Activated CD4-positive, alpha-beta T cell treated with anti-CD3 and anti-CD28 coated beads for 24 hours (primary cell): ENCODE data around the gene SPTLC1.
A peak's percentile ranks its signal among the peaks of the same experiment; 100 is the strongest.
"Not testable (repeated sequence)": the region's sequence is repeated elsewhere in the genome, so short reads cannot be mapped to it uniquely, and the experiment has no call there.

Experiments used
- DNase-seq, 2 donors: peaks; one replicate each; pipeline ENCODE4 v3.0.0-alpha.2; 2020; ENCODE audit warnings: low read depth in 2 of 2

SPTLC1 gene

DNA sequence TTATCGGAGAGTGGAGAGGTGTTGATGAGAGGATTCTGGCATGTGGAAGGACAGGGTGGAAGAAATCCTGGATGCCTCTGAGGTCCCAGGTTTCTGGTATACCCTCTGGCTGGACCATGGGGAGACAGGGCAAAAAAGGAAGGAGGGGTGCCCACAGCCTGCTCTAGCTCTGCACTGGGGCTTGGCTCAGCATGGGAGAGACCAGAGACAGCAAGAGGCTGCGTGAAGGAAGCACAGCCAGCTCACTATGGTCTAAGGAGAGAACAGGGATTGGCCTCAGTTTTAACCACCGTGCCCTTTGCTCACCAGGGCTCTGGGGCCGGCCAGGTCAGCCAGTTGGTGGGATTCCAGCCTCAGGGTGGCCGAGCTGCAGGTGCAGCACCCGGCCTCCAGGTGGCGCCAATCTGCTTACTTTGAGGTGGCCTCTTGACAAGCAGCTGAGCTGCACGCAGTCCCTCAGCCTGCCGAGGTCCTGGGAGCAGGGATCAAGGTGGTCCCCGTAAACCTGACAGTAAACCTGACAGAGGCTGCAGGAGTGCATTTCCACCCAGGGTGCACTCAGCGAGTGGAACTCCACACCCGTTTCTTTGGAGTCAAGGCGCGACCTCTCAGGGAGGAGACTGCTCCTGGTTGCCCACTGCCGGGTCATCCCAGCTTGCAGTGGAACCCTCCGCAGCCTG, 25.0 kb upstream of the SPTLC1 start:
- peak; percentile 53 to 63 for DNase-seq

DNA sequence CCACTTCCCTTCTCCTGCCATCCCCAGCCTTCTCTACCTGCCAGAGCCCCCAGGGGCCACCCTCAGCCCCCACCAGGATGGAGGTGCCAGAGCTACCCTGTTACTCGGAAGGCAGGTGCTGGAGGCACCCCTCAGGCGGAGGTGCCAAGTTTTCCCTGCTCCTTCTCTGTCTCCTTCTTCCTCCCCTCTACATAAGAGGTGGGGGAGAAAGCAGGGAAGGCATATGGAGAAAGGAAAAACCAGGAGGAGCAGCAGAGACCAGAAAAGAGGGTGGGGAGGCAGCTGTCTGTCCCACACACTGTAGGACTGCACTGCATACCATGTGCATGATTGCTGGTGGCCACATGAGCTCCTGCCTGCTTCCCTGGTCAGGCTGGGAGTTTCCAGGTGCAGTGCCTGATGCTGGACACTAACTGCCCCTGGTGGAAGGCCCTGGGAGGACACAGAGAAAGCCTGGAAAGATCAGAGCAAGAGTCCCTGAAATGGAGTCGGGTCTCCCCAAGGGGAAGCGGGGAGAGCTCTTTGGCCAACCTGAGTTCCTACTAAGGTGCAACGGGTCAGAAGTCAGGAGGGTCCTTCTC, 23.8 kb upstream of the SPTLC1 start:
- not testable (repeated sequence) for DNase-seq

DNA sequence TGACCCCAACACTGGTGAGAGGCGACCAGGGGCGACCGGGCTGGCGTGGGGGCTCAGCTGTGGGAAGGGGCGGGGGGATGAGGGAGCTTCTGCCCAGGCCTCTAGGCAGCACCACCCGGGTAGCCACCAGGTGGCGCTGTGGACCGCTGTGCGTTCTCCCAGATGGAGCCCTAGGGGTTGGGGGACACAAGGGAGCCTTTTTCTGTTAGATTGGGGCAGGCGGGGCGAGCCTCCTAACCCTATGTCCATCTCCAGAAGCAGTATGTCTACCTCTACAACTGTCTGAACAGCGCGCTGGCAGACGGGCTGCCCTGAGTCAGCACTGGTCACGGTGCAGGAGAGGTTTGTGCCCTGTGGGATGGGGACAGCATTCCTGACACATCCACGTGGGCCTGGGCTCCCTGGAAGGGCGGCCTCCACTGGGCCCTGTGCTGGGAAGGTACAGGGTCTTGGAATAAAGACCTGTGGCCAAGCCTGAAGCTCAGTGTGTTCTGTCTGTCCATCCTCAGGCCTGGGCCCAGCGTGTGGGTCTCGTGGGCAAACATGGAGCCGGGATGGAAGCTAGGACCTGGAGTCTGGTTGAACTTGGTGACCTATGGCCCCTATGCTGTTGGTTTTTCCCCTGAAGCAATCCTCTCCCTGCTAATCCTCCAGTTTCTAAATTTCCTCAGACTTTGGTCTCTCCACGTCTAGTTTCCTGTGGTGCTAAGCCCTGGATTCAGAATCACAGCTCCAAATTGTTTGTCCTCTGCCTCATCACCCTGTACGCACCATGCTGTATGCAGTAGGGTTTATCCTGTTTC, 23.1 kb upstream of the SPTLC1 start:
- DNase-seq, result peak; percentile 55 to 72

DNA sequence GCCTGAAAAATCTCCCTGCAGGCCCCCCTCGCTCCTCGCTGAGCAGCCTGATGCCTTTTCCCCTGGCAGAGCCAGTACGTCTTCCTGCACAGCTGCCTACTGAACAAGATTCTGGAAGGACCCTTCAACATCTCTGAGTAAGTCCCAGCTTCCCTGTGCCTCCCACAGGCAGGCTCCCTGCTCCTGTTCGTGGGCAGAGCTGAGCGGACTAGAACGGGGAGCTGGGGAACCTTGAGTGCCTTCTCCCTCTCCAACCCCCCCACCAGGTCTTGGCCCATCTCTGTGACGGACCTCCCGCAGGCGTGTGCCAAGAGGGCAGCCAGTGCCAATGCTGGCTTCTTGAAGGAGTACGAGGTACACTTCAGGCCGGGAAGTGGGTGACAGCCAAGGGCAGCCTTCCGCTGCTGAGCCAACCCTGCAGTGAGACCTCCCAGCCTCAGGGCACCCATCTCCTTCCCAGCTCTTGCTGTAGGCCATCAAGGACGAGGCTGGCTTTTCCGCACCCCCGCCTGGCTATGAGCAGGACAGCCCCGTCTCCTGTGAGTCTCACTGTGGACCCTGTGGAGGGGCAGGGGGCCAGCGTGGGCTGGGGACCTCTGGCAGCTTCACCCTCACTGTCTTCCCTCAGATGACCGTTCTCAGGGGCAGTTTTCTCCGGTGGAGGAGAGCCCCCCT, 21.1 kb upstream of the SPTLC1 start:
- DNase-seq, result no peak

DNA sequence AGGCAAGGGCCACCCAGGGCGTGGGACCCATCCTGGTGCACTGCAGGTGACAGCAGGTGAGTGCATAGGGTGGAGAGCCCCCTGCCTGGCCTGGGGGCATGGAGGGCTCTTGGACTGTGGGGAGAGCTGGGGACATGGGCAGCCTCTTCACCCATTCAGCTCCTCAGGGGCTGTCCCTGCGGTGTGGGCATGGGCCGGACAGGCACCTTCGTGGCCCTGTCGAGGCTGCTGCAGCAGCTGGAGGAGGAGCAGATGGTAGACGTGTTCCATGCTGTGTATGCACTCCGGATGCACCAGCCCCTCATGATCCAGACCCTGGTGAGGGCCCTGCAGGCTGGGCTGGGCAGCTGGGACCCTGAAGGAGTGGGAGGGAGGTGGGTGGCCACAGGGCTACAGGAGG, 20.4 kb upstream of the SPTLC1 start:
- no peak for DNase-seq

DNA sequence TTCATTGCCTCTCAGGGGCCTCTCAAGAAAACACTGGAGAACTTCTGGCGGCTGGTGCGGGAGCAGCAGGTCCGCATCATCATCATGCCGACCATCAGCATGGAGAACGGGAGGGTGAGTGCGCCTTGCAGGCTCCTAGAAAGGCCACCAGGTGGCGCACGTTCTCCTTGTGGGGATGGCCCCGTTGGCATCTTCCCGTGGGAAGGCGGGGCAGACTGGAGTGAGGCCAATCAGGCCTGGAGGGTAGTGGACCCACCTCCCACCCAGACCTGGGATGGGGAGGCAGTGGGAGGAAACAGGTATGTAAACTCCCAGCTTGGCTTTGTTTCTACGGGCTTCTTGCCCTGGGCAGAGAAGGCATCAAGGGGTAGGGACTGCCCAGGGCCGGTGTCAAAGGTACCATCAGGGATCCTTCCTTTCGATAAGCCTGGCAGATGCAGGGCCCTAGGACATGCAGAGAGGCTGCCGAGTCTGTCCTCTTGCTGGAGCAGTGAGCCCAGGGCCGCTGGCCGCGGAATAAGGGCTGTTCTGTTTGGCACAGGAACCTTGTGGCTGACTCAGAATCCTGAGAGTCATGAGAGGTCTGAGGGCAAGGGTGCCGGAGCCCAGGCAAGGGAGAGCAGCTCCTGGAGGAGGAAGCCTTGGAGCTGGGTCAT, 18.9 kb upstream of the SPTLC1 start:
- peak; percentile 63 to 77 for DNase-seq

DNA sequence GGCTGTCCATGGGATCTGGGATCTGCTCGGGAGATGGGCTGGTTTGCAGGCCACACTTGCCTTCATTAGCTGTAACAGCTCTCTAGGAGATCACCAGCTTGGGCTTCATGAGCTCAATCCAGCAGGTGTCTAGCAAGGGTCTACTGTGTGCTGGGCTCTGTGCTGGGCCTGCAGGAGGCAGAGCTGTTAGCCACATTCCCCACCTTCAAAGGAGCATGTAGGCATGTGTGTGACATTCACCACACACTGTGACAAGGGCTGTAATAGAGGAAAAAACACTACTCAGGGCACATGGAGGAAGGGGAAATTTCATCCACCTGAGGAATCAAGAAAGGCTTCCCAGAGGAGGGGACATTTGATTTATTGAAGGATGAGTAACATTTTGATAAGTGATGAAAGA, 17.7 kb upstream of the SPTLC1 start:
- not testable (repeated sequence) for DNase-seq

DNA sequence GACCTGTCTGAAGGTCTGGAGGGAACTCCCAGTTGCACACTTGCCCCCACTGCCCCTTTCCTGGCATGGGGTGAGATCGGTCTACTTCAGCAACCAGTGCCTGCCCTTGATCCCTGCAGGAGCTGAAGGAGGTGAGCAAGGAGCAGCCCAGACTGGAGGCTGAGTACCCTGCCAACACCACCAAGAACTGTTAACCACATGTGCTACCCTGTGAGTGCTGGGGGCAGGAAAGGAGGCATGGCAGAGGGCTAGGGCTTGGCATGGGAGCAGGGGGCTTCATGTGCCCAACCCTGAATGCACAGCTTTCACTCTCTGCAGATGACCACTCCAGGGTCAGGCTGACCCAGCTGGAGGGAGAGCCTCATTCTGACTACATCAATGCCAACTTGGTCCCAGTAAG, 17.3 kb upstream of the SPTLC1 start:
- no peak for DNase-seq

DNA sequence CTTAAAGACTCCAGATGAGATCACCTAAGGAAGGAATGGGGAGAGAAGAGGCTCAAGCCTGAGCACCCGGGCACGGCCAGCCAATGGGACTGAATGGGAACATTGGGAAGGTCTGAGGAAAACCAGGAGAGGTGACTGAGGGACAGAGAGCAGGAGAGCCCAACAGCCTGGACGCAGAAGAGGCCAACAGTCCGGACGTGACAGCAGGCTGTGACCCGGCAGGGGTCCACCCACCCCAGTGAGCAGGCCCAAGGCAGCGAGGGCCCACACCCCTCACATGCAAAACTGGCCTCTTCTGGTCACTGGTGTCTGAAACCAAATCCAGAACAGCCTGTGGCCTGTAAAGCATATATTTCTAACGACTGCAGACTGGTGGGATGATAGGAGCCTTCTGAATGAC, 7.6 kb upstream of the SPTLC1 start:
- DNase-seq, result no peak

DNA sequence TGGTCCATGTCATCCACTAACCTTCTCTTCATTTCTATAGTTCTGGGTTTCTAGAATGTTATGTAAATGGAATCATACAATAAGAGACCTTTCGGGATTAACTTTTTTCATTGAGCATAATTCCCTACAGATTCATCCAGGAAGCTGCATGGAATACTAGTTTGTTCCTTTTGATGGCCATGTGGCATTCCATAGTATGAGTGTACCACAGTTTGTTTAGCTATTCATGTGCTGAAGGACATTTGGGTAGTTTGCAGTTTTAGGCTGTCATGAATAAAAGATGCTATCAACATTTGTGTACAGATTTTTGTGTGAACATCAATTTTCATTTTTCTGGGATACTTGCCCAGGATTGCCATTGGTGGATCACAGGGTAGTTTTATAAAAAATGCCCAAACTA, 6.8 kb upstream of the SPTLC1 start:
- no peak for DNase-seq

DNA sequence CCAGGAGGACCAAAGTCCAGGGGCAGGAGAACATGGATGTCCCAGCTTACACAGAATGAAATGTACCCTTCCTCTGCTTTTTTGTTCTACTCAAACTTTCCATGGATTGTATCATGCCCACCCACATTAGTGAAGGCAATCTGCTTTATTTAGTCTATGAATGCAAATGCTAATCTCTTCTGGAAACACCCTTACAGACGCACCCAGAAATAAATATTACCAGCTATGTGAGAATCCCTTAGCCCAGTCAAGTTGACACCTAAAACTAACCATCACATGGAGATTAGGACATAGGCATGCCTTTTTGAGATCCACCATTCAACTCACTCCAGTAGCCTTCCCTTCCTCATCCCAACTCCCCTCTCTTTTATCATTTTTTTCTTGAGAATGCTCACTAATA, 6.1 kb upstream of the SPTLC1 start:
- no peak for DNase-seq

DNA sequence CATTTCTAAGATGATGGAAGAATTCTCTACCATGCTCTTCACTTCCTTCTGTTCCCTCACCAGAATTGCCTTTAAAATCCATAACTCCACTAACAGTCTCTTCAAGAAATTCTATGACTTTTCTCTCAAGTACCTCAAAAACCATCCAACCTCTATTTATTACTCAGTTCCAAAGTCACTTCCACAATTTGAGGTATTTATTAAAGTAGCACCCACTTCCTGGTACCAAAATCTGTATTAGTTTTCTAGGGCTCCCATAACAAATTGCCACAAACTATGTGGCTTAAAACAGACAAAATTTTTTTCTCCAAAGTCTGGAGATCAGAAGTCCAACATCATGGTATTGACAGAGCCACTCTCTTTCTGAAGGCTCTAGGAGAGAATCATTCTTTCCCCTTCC, 4.9 kb upstream of the SPTLC1 start:
- DNase-seq, result no peak

DNA sequence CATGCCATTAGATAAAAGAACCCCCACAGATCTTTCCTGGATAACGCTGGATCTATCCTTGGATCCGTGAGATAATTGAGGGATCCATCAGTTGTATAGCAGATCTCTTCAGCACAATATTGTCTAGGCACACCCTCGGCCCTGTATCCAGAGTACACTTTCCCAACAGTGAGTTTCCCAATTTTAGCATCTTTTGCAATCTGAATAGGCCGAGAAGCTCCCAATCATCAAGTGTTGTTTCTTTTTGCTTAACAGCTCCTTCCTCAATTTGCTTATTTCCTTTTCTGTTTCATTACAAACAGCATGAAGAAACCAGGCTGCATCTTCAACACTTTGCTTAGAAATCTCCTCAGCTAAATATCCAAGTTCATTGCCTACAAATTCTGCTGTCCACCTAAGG, 4.4 kb upstream of the SPTLC1 start:
- no peak for DNase-seq

DNA sequence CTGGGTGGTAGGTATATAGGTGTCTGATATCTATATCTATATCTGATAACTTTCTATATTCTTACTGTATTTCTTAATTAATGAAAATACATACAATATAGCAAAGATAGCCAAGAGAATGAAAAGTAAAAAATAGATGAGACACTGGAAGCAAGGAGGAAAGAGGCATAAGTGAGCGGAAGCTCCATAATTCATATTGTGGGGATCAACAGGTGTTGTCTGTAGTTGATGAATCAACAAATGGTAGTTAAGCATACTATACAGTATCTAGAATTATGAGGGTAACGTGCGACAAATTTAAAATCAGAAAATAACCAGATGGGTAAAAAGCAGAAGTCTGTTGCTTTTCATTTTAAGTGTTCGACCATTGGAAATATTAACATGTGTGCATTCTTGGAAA, 7.1 kb downstream of the SPTLC1 start:
- no peak for DNase-seq

DNA sequence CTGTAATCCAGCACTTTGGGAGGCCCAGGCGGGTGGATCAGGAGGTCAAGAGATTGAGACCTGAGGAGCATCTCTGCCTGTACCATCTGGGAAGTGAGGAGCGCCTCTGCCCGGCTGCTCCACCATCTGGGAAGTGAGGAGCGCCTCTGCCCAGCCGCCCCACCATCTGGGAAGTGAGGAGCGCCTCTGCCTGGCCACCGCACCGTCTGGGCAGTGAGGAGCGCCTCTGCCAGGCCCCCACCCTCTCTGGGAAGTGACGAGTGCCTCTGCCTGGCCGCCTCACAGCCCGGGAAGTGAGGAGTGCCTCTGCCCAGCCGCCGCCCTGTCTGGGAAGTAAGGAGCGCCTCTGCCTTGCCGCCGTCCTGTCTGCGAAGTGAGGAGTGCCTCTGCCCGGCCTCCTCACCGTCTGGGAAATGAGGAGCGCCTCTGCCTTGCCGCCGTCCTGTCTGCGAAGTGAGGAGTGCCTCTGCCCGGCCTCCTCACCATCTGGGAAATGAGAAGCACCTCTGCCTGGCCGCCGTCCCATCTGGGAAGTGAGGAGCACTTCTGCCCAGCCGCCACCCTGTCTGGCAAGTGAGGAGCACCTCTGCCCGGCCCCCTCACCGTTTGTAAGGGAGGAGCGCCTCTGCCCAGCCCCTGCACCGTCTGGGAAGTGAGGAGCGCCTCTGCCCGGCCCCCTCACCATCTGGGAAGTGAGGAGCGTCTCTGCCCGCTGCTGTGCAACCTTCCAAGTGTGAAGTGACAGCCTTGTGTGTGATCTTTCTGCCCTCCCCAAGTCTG, 9.6 kb downstream of the SPTLC1 start:
- not testable (repeated sequence) for DNase-seq

DNA sequence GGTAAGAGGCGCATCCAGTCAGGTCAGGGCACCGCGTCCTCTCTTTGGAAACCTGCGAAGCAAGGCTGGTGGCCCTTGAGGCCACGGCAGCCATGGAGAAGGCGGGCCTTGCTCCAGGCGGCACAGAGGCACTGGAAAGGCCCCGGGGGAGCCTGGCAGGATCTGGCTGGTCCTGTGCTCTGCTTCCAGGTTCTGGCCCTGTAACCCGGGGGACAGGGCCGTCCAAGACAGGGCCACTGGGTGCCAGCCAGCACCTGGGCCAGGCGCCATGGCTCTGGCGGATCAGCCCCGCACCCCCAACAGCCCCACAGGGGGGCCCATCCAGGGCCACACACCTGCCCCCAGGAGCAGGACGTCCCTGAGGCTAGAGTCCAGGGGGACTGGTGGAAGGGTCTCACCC, 11.6 kb downstream of the SPTLC1 start:
- not testable (repeated sequence) for DNase-seq

DNA sequence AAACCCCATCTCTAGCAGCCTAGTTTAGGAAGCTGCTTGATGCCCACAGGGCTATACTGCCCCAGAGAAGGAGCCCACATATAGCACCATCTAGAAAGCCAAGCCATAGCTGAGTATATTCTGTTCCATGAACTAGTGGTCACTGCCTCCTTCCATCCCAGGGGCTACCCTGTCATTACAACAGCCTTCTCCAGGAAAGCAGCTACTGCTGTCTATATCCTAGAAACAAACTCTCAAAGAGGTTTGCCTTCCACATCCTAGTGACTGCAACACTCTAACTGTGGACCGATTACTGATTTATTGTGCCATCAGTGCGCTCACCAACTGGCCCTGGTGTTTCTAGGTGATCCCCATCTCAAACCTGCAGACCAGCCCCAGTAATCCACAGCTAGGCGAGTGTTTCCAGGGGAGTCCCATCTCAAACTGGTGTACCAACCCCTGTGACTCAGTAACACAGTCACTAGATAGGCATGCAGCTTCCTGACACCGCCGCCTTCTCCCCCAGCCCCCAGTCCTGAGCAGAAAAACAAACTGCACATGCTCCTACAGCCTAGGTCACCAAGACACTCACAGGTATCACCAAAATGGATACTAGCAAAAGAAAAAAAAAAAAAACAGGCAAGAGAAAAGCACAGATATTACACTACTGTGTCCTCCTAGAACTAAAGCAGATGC, 14.8 kb downstream of the SPTLC1 start:
- DNase-seq, result no peak

DNA sequence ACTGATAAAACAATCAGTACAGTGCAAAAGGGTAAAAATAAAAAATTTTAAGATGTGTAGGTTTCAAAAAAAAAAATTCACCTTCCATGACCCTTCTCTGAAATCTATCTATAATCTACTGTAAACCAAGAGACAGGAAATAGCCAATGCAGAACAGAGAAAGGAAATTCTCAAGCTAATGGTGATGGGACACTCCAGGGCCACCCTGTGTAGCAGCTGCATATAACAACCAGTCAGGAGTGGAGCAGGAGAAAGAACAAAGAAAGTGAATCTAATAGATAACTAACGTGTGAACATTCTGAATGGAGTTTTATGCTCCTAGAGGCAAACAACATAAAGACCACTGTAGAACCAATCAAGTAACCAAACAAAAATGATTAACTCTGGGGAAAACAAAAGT, 16.6 kb downstream of the SPTLC1 start:
- no peak for DNase-seq

DNA sequence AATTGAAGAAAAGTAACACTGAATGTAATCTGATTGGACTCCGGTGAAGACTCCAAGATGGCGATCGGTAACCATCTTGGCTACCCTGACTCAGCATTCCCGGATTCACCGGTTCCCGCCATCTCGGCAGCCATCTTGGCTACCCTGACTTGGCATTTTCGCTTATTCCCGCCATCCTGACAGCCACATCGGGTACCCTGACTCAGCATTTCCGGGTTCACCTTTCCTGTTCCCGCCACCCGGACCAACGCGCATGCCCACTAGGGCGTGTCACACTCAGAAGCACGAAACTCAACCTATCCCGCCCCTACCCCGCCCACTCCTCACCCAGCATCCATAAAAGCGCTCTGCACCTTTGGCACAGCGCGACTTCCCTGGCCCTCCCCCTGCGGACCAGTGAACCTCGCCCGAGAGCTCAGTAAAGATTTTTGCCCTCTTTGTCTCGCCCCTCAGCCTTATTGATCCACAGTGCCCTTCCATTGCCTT, 17.2 kb downstream of the SPTLC1 start:
- DNase-seq, result peak; percentile 16 to 69

DNA sequence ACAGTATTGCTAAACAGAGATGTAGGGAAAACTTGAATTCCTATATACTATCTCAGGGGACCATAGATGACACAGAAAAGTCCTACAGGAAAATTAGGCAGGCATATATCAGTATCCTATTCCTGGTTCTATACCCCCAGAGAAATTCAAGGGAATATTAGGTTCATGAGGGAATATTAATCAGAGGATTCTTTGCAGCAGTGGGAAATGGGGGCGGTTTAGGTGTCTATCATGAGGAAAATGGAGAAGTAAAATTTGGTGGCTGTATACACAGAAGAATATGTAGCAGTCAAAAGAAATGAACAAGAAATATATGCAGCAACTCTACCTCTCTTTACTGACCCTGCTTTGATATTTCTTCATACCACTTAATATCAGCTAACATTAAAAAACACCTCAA, 20.0 kb downstream of the SPTLC1 start:
- DNase-seq, result no peak
